HL-60 (cell line): ENCODE data around the gene DNAJC1.
A peak's percentile ranks its signal among the peaks of the same experiment; 100 is the strongest.

ENCODE experiments used
- DNase-seq, 2 experiments: peaks; one replicate each; pipeline ENCODE4 v3.0.0-alpha.2; 2010 to 2020; ENCODE audit warnings: low read depth in 1 of 2, low spot score in 1 of 2
- H3K27ac ChIP-seq: fragments of 250-450 bp; sonication (Bioruptor Pico); replicated peaks from 2 replicates; pipeline ENCODE4 v1.5.1; 2020; ENCODE audit warnings: mild to moderate bottlenecking, moderate library complexity
- H3K27me3 ChIP-seq: fragments of 250-450 bp; sonication (Bioruptor Pico); 2 replicates; pipeline ENCODE4 v1.5.1; 2021; ENCODE audit warnings: mild to moderate bottlenecking, moderate library complexity; ENCODE audit not compliant: insufficient read depth, poor library complexity, severe bottlenecking
- H3K4me3 ChIP-seq: replicated peaks from 2 replicates; pipeline ENCODE4 v1.5.1; 2011; ENCODE audit warnings: mild to moderate bottlenecking, control low read depth, low read length; ENCODE audit not compliant: insufficient read depth
- GABPA ChIP-seq: IDR thresholded peaks from 2 replicates; pipeline ENCODE4 v1.6.1; 2012; ENCODE audit warnings: low read depth
- POLR2AphosphoS5 ChIP-seq: IDR thresholded peaks from 2 replicates; pipeline ENCODE4 v1.6.1; 2012; ENCODE audit warnings: low read depth
- REST ChIP-seq: IDR thresholded peaks from 2 replicates; pipeline ENCODE4 v1.6.1; 2012; ENCODE audit warnings: low read depth; ENCODE audit not compliant: insufficient replicate concordance
- SPI1 ChIP-seq: IDR thresholded peaks from 2 replicates; pipeline ENCODE4 v1.6.1; 2012; ENCODE audit warnings: low read depth, mild to moderate bottlenecking, borderline replicate concordance
- TF ChIP-seq, protein P1 (sequence below): IDR thresholded peaks from one replicate; pipeline ENCODE4 v1.5.1; 2011; ENCODE audit warnings: low read length, control low read depth, inconsistent platforms; ENCODE audit not compliant: insufficient read depth

Gene DNAJC1

GRCh38 chr10:21756707-21757106, 246.8 kb downstream of the DNAJC1 start:
- no peak for TF ChIP-seq GABPA
- TF ChIP-seq, protein P1, sequence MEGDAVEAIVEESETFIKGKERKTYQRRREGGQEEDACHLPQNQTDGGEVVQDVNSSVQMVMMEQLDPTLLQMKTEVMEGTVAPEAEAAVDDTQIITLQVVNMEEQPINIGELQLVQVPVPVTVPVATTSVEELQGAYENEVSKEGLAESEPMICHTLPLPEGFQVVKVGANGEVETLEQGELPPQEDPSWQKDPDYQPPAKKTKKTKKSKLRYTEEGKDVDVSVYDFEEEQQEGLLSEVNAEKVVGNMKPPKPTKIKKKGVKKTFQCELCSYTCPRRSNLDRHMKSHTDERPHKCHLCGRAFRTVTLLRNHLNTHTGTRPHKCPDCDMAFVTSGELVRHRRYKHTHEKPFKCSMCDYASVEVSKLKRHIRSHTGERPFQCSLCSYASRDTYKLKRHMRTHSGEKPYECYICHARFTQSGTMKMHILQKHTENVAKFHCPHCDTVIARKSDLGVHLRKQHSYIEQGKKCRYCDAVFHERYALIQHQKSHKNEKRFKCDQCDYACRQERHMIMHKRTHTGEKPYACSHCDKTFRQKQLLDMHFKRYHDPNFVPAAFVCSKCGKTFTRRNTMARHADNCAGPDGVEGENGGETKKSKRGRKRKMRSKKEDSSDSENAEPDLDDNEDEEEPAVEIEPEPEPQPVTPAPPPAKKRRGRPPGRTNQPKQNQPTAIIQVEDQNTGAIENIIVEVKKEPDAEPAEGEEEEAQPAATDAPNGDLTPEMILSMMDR, result no peak
- TF ChIP-seq REST, result no peak
- no peak for TF ChIP-seq SPI1
- H3K4me3 ChIP-seq, result no peak overlapping the region
- H3K27me3 ChIP-seq, result no peaks in the 10 kb centered on the region
- H3K27ac ChIP-seq, result no peak overlapping the region
- no peak for DNase-seq

DNA sequence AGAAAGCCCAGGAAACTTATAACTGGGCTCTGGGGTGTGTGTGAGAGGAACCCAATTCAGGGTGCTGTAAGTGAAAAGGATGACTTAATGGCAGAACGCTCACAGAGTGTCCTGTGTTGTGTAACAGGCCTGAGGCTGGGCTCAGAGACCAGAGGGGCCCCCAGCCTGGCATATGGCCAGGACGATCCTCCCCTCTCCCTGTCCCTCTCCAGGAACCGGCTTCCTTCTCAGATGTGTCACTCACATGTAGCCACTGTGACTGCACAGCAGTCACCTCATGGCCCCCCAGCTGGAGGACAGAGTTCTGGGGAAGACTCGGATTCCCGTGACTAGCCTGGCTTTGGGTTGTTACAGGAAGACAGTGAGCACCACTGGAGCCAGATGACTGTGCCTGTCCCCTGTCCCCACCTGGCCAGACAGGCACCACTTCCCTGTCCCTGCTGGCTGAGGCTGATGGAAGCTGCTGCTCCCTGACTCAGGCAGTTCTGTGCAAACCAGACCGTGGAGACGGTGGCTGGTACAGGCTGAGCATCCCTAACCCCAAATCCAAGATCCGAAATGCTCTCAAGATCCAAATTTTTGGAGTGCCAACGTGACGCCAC, 249.0 kb downstream of the DNAJC1 start:
- Histone ChIP-seq H3K27ac (no peak overlapping the region), H3K27me3 (no peaks in the 10 kb centered on the region), H3K4me3 (no peak overlapping the region)
- DNase-seq, result peak; percentile 43 to 55
- TF ChIP-seq POLR2AphosphoS5 (no peak), REST (no peak), SPI1 (no peak)
- TF ChIP-seq, protein P1, result no peak

DNA sequence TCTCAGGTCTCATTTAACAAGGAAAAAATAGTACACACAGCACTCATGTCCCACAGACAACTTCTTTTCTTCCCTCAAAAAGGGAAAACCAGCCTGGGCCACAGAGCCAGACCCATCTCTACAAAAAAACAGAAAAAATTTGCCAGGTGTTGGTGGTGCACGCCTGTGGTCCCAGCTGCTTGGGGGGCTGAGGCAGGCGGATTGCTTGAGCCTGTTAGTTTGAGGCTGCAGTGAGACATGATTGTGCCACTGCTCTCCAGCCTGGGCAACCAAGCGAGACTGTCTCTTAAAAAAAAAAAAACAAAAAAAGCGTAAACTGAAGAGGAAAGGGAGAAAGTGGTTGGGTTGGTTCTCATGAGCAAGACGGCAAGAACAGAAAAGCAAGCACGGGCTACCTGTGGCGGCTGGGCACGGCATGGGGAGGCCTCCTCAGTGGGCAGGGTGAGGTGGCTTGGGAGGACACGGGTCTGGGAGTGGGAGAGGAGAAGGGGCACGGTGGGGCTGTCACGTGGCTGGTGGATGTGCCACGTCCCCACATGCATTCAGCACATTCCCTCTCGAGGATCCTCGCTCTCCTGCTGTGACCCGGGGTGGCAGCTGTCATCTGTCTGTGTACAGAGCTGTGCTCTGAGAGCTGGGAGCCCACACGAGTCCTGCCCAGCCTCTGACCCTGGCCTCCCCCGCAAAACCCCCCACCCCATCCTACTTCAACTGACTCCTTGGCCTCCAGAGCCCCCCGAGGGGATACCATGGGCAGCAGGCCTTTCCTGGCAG, 249.8 kb downstream of the DNAJC1 start:
- H3K27ac ChIP-seq, result no peak overlapping the region
- H3K27me3 ChIP-seq, result no peaks in the 10 kb centered on the region
- no peak overlapping the region for H3K4me3 ChIP-seq
- no peak for DNase-seq
- TF ChIP-seq GABPA, result no peak
- TF ChIP-seq REST, result no peak
- no peak for TF ChIP-seq SPI1
- TF ChIP-seq, protein P1, result no peak
- TF ChIP-seq POLR2AphosphoS5, result no peak
